Measurements from ENCODE around the gene UNC119. TPM values are rescaled to one million over a fixed set of nuclear protein-coding genes. Genes with fewer than 3 reads are reported as not detected.

The UNC119 gene
- total and polyA plus RNA-seq, 2 experiments from 2014 or later: 39.0 to 78.4 TPM

GRCh38 chr17:28580959-28581358, 28.5 kb upstream of the UNC119 start (continued):
- TF ChIP-seq, protein P1, sequence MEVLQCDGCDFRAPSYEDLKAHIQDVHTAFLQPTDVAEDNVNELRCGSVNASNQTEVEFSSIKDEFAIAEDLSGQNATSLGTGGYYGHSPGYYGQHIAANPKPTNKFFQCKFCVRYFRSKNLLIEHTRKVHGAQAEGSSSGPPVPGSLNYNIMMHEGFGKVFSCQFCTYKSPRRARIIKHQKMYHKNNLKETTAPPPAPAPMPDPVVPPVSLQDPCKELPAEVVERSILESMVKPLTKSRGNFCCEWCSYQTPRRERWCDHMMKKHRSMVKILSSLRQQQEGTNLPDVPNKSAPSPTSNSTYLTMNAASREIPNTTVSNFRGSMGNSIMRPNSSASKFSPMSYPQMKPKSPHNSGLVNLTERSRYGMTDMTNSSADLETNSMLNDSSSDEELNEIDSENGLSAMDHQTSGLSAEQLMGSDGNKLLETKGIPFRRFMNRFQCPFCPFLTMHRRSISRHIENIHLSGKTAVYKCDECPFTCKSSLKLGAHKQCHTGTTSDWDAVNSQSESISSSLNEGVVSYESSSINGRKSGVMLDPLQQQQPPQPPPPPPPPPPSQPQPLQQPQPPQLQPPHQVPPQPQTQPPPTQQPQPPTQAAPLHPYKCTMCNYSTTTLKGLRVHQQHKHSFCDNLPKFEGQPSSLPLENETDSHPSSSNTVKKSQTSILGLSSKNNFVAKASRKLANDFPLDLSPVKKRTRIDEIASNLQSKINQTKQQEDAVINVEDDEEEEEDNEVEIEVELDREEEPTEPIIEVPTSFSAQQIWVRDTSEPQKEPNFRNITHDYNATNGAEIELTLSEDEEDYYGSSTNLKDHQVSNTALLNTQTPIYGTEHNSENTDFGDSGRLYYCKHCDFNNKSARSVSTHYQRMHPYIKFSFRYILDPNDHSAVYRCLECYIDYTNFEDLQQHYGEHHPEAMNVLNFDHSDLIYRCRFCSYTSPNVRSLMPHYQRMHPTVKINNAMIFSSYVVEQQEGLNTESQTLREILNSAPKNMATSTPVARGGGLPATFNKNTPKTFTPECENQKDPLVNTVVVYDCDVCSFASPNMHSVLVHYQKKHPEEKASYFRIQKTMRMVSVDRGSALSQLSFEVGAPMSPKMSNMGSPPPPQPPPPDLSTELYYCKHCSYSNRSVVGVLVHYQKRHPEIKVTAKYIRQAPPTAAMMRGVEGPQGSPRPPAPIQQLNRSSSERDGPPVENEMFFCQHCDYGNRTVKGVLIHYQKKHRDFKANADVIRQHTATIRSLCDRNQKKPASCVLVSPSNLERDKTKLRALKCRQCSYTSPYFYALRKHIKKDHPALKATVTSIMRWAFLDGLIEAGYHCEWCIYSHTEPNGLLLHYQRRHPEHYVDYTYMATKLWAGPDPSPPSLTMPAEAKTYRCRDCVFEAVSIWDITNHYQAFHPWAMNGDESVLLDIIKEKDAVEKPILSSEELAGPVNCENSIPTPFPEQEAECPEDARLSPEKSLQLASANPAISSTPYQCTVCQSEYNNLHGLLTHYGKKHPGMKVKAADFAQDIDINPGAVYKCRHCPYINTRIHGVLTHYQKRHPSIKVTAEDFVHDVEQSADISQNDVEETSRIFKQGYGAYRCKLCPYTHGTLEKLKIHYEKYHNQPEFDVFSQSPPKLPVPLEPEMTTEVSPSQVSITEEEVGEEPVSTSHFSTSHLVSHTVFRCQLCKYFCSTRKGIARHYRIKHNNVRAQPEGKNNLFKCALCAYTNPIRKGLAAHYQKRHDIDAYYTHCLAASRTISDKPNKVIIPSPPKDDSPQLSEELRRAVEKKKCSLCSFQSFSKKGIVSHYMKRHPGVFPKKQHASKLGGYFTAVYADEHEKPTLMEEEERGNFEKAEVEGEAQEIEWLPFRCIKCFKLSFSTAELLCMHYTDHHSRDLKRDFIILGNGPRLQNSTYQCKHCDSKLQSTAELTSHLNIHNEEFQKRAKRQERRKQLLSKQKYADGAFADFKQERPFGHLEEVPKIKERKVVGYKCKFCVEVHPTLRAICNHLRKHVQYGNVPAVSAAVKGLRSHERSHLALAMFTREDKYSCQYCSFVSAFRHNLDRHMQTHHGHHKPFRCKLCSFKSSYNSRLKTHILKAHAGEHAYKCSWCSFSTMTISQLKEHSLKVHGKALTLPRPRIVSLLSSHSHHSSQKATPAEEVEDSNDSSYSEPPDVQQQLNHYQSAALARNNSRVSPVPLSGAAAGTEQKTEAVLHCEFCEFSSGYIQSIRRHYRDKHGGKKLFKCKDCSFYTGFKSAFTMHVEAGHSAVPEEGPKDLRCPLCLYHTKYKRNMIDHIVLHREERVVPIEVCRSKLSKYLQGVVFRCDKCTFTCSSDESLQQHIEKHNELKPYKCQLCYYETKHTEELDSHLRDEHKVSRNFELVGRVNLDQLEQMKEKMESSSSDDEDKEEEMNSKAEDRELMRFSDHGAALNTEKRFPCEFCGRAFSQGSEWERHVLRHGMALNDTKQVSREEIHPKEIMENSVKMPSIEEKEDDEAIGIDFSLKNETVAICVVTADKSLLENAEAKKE (CRISPR knock-in tag; IDR thresholded peaks at IDR 0.05): no peak

DNA sequence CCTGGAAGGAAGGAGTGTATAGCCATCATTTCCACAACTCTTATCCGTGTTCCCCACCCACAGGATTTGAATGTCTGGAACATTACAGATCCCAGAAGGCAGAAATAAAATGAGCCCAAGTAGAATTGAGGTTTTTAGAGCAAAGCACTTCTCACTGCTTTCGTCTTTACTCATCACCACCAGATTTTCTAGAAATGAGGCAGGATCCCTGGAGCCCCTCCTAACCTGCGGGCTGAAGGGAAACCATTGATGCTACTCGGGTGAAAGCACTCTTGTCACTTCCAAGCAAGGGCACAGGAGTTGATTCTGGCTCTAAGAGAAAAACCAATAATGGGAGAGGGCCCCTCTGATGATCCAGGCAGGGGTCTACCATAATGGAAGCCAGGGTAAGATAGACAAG, 27.1 kb upstream of the UNC119 start:
- H3K4me3 Mint-ChIP-seq: no peak overlapping the region
- peaks cover 8% of the 10 kb centered on the region for H3K27me3 Mint-ChIP-seq (ENCODE audit: insufficient read depth, low read depth, poor library complexity)
- no peak overlapping the region for H3K27ac Mint-ChIP-seq
- Histone ChIP-seq H3K79me2 (replicated peaks; ENCODE audit: insufficient read depth) (no peaks in the 10 kb centered on the region), H3K4me1 (ENCODE audit: insufficient read depth) (peaks cover 13% of the 10 kb centered on the region; the same call in 1 of the 2 replicates), H3K9me2 (ENCODE audit: insufficient read depth) (no peaks in the 10 kb centered on the region), H3K27me3 (ENCODE audit: insufficient read depth) (no peaks in the 10 kb centered on the region), H3K36me3 (ENCODE audit: insufficient read depth) (peaks cover 59% of the 10 kb centered on the region), H3F3A (replicated peaks; ENCODE audit: low read depth) (peaks cover 15% of the 10 kb centered on the region), H2AFZ (no peak overlapping the region), H4K20me1 (replicated peaks; ENCODE audit: insufficient read depth) (peaks cover 14% of the 10 kb centered on the region; the same call in 1 of the 2 replicates), H3K4me3 (no peak overlapping the region), H3K4me2 (no peak overlapping the region), H3K27ac (ENCODE audit: low read depth) (no peak overlapping the region)
- H3K36me3 Mint-ChIP-seq (ENCODE audit: low read depth): peaks cover 43% of the 10 kb centered on the region
- peaks cover 15% of the 10 kb centered on the region for H3K4me1 Mint-ChIP-seq
- no peak for DNase-seq (ENCODE audit: low spot score)
- no peak for ATAC-seq
- H3K9me3 Mint-ChIP-seq: no peaks in the 10 kb centered on the region
- TF ChIP-seq ZNF331 (CRISPR knock-in tag; IDR thresholded peaks at IDR 0.05; ENCODE audit: low read depth) (no peak), POLR2AphosphoS5 (IDR thresholded peaks at IDR 0.05; ENCODE audit: low read depth) (no peak), EZH2phosphoT487 (IDR thresholded peaks at IDR 0.05; ENCODE audit: unreplicated experiment) (no peak), STAT1 (IDR thresholded peaks at IDR 0.05; ENCODE audit: unreplicated experiment) (no peak), CREB1 (CRISPR knock-in tag; IDR thresholded peaks at IDR 0.05; ENCODE audit: low read depth) (no peak), ZNF114 (CRISPR knock-in tag; IDR thresholded peaks at IDR 0.05) (no peak), EZH2 (IDR thresholded peaks at IDR 0.05; ENCODE audit: low read depth, unreplicated experiment) (no peak), NANOG (IDR thresholded peaks at IDR 0.05; ENCODE audit: borderline replicate concordance) (no peak)
- TF ChIP-seq, protein P2, sequence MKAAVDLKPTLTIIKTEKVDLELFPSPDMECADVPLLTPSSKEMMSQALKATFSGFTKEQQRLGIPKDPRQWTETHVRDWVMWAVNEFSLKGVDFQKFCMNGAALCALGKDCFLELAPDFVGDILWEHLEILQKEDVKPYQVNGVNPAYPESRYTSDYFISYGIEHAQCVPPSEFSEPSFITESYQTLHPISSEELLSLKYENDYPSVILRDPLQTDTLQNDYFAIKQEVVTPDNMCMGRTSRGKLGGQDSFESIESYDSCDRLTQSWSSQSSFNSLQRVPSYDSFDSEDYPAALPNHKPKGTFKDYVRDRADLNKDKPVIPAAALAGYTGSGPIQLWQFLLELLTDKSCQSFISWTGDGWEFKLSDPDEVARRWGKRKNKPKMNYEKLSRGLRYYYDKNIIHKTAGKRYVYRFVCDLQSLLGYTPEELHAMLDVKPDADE (IDR thresholded peaks at IDR 0.05): no peak
- TF ChIP-seq, protein P1 (CRISPR knock-in tag; IDR thresholded peaks at IDR 0.05): no peak

All from GM23338 (cell line).